ENCODE results near the gene LMBRD2. TPM values are rescaled to one million over a fixed set of nuclear protein-coding genes. Genes with fewer than 3 reads are reported as not detected.

Gene LMBRD2
- total RNA-seq, 1 donor from 2014 or later: 6.4 TPM

DNA sequence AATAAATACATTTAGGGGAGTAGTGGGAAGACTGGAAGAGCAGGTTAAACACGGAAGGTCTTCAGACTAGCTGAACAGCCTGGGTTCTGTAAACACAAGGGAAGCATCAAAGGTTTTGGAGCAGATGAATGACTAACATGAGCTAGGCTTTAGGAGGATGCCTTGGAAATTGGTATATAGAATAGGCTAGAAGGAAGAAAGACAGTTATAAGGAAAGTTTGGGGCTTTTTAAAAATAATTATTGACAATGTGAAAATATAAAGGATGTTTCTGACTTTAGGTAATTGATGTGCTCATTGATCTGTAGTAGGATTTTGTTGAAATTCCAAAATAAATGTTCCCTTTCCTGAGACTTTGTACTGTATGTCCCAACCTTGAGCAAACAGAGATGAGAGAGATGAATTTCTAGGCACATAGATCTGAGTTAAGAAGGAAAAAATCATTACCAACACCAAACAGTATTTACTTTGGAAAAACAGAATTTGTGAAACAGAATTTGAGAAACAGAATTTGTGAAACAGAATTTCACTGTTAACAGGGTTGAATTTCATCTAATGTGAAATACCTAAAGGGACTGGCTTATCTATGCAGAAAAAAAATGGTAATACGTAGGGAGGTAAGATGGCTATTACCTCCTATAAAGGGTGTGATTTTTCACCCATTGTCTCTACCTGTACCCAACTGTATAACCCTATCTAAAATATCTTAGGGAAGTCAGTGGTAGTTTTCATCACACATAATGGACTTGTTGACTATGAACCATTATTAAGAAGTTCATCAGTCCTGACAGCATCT lies 29.1 kb upstream of the LMBRD2 start:
- Histone ChIP-seq H3K36me3 (ENCODE audit: insufficient read depth, low read length) (peaks cover 26% of the 10 kb centered on the region), H3K4me3 (ENCODE audit: insufficient read depth, low read depth, low read length) (no peak overlapping the region), H4K20me1 (ENCODE audit: insufficient read depth, low read length) (no peaks in the 10 kb centered on the region), H3K4me2 (ENCODE audit: low read length) (no peak overlapping the region), H2AFZ (ENCODE audit: low read depth, low read length) (no peak overlapping the region), H3K27ac (ENCODE audit: low read depth, low read length) (no peak overlapping the region), H3K9ac (ENCODE audit: low read length) (no peak overlapping the region), H3K79me2 (ENCODE audit: insufficient read depth, low read length) (no peaks in the 10 kb centered on the region), H3K27me3 (ENCODE audit: insufficient read depth, low read length) (no peaks in the 10 kb centered on the region), H3K9me3 (ENCODE audit: insufficient read depth, low read depth, low read length) (no peaks in the 10 kb centered on the region), H3K4me1 (ENCODE audit: insufficient read depth, low read length) (no peaks in the 10 kb centered on the region)
- DNase-seq (ENCODE audit: low read depth) (no peak), FAIRE-seq (no peak)
- H3K9me3 Mint-ChIP-seq (ENCODE audit: unreplicated experiment): no peaks in the 10 kb centered on the region
- no peak for TF ChIP-seq EZH2 (IDR thresholded peaks at IDR 0.05; ENCODE audit: insufficient read depth, low read length)
- TF ChIP-seq, protein P1, sequence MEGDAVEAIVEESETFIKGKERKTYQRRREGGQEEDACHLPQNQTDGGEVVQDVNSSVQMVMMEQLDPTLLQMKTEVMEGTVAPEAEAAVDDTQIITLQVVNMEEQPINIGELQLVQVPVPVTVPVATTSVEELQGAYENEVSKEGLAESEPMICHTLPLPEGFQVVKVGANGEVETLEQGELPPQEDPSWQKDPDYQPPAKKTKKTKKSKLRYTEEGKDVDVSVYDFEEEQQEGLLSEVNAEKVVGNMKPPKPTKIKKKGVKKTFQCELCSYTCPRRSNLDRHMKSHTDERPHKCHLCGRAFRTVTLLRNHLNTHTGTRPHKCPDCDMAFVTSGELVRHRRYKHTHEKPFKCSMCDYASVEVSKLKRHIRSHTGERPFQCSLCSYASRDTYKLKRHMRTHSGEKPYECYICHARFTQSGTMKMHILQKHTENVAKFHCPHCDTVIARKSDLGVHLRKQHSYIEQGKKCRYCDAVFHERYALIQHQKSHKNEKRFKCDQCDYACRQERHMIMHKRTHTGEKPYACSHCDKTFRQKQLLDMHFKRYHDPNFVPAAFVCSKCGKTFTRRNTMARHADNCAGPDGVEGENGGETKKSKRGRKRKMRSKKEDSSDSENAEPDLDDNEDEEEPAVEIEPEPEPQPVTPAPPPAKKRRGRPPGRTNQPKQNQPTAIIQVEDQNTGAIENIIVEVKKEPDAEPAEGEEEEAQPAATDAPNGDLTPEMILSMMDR (IDR thresholded peaks at IDR 0.05; ENCODE audit: insufficient read depth, low read depth, low read length): no peak
- no peak overlapping the region for H3K27ac Mint-ChIP-seq (ENCODE audit: unreplicated experiment)
- H3K27me3 Mint-ChIP-seq (ENCODE audit: low read depth, unreplicated experiment): no peaks in the 10 kb centered on the region
- no peak overlapping the region for H3K4me3 Mint-ChIP-seq (ENCODE audit: unreplicated experiment)
- peaks cover 10% of the 10 kb centered on the region for H3K36me3 Mint-ChIP-seq (ENCODE audit: low read depth, unreplicated experiment)
- H3K4me1 Mint-ChIP-seq (ENCODE audit: low read depth, unreplicated experiment): no peaks in the 10 kb centered on the region

DNA sequence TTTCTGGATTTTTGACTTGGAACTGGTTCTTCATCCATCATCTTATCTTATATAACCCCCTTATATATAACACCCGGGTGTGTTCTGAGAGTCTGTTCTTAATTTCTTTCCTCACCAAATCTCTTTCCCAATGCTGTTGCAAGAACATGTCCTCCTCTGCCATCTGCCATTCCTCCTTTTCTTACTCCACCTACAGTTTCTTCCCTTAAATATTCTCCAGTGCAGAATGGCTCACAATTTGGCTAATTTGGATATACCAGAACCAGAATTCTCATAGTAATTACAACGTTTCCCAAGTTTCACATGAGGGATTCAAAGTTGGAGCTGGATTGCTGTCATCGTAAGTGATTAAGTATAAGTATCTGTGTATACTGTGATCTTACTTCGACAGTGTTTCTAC lies 28.3 kb upstream of the LMBRD2 start:
- peaks cover 8% of the 10 kb centered on the region for H3K36me3 Mint-ChIP-seq (ENCODE audit: low read depth, unreplicated experiment)

More for the DNA sequence above, 28.3 kb upstream of the LMBRD2 start:
- FAIRE-seq (no peak), DNase-seq (ENCODE audit: low read depth) (no peak)
- Mint-ChIP-seq H3K4me1 (ENCODE audit: low read depth, unreplicated experiment) (no peaks in the 10 kb centered on the region), H3K27me3 (ENCODE audit: low read depth, unreplicated experiment) (no peaks in the 10 kb centered on the region), H3K9me3 (ENCODE audit: unreplicated experiment) (no peaks in the 10 kb centered on the region), H3K4me3 (ENCODE audit: unreplicated experiment) (no peak overlapping the region), H3K27ac (ENCODE audit: unreplicated experiment) (no peak overlapping the region)
- H3K36me3 ChIP-seq (ENCODE audit: insufficient read depth, low read length): peaks cover 30% of the 10 kb centered on the region
- TF ChIP-seq, protein P1 (IDR thresholded peaks at IDR 0.05; ENCODE audit: insufficient read depth, low read depth, low read length): no peak
- no peak for TF ChIP-seq EZH2 (IDR thresholded peaks at IDR 0.05; ENCODE audit: insufficient read depth, low read length)
- H3K27ac ChIP-seq (ENCODE audit: low read depth, low read length): no peak overlapping the region
- no peaks in the 10 kb centered on the region for H3K27me3 ChIP-seq (ENCODE audit: insufficient read depth, low read length)
- H3K9ac ChIP-seq (ENCODE audit: low read length): no peak overlapping the region
- H4K20me1 ChIP-seq (ENCODE audit: insufficient read depth, low read length): no peaks in the 10 kb centered on the region
- H3K4me1 ChIP-seq (ENCODE audit: insufficient read depth, low read length): no peaks in the 10 kb centered on the region
- no peak overlapping the region for H3K4me3 ChIP-seq (ENCODE audit: insufficient read depth, low read depth, low read length)
- H3K4me2 ChIP-seq (ENCODE audit: low read length): no peak overlapping the region
- no peaks in the 10 kb centered on the region for H3K79me2 ChIP-seq (ENCODE audit: insufficient read depth, low read length)
- H3K9me3 ChIP-seq (ENCODE audit: insufficient read depth, low read depth, low read length): no peaks in the 10 kb centered on the region
- no peak overlapping the region for H2AFZ ChIP-seq (ENCODE audit: low read depth, low read length)
